ENCODE data around the gene CA10. TPM values are rescaled to one million over a fixed set of nuclear protein-coding genes. Genes with fewer than 3 reads are reported as not detected.

The CA10 gene
- total RNA-seq, 1 experiment from 2014 or later, result 0.46 TPM

DNA sequence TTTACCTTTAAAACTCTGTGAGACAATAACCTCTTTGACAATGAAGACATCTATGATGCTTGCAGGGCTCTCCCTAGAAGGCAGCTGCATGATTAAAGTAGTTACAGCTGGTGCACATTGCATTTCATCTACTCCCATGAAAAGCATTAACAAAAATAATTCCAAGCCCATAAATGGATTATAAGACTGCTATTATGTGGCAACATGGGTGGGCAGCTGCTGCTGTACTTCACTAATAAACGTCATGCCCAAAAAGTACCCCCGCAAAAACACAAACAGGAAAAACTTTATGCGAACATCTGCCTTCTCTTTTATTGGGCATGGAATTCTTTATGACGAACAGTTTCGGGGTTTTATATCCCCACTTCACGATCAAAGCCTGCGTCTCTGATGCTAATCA is 224.9 kb downstream of the CA10 start:
- Histone ChIP-seq H3K18ac (ENCODE audit: insufficient read length, low read depth, low read length) (no peak overlapping the region), H3K23ac (ENCODE audit: insufficient read length, low read depth, low read length) (no peak overlapping the region), H2BK120ac (ENCODE audit: low read depth, low read length, poor library complexity, severe bottlenecking) (no peak overlapping the region), H2BK5ac (ENCODE audit: insufficient read length, low read length) (no peak overlapping the region), H2BK12ac (ENCODE audit: insufficient read length, low read depth, low read length) (no peak overlapping the region), H3K79me2 (ENCODE audit: insufficient read depth, low read length) (no peaks in the 10 kb centered on the region), H2AFZ (ENCODE audit: low read length) (no peak overlapping the region), H2AK5ac (ENCODE audit: insufficient read length, low read length) (no peak overlapping the region), H3T11ph (ENCODE audit: low read length) (no peak overlapping the region), H4K91ac (ENCODE audit: insufficient read length, low read depth, low read length) (no peak overlapping the region), H3K4me1 (ENCODE audit: insufficient read depth, low read length) (no peaks in the 10 kb centered on the region), H2BK15ac (ENCODE audit: low read depth, low read length) (no peak overlapping the region), H4K8ac (replicated peaks; ENCODE audit: insufficient read length, low read depth, low read length) (no peak overlapping the region), H3K23me2 (ENCODE audit: insufficient read length, low read depth, low read length, poor library complexity, severe bottlenecking) (no peaks in the 10 kb centered on the region), H3K4ac (ENCODE audit: low read depth, low read length) (no peak overlapping the region), H3K9ac (ENCODE audit: extremely low read depth, insufficient read length, low read length) (no peak overlapping the region), H3K9me3 (ENCODE audit: control insufficient read depth, low read depth, low read length) (no peaks in the 10 kb centered on the region), H3K27ac (ENCODE audit: insufficient read length, low read depth, low read length) (no peak overlapping the region), H2BK20ac (ENCODE audit: low read depth, low read length, poor library complexity, severe bottlenecking) (no peak overlapping the region), H3K56ac (ENCODE audit: insufficient read length, low read depth, low read length) (no peak overlapping the region), H3K14ac (ENCODE audit: insufficient read depth, low read length) (no peak overlapping the region), H3K27me3 (ENCODE audit: insufficient read depth, low read length) (no peaks in the 10 kb centered on the region), H3K4me2 (ENCODE audit: insufficient read depth, insufficient read length, low read length) (no peak overlapping the region), H4K20me1 (ENCODE audit: control insufficient read depth, insufficient read depth, insufficient read length) (no peaks in the 10 kb centered on the region), H3K79me1 (ENCODE audit: insufficient read depth, low read depth, low read length, poor library complexity, severe bottlenecking) (no peaks in the 10 kb centered on the region), H4K5ac (ENCODE audit: insufficient read length, low read depth, low read length) (no peak overlapping the region)
- WGBS (ENCODE audit: extremely low coverage, insufficient read length, low lambda C conversion rate), result no CpG with 5 or more reads among the region's 7 CpGs
- H3K27me3 Mint-ChIP-seq (ENCODE audit: low read depth), result peaks cover 1% of the 10 kb centered on the region; the same call in 1 of the 2 replicates
- H3K27ac Mint-ChIP-seq, result no peak overlapping the region
- H3K4me1 Mint-ChIP-seq, result no peaks in the 10 kb centered on the region
- H3K36me3 Mint-ChIP-seq (ENCODE audit: insufficient read depth in 1 of 3, low read depth in 3 of 3), result no peaks in the 10 kb centered on the region
- no peak for DNase-seq
- H3K4me3 Mint-ChIP-seq, result no peak overlapping the region
- peaks cover 0 to 4% of the 10 kb centered on the region in 2 experiments; a peak in 1 of 5 replicates for H3K9me3 Mint-ChIP-seq
- TF ChIP-seq, protein P1, sequence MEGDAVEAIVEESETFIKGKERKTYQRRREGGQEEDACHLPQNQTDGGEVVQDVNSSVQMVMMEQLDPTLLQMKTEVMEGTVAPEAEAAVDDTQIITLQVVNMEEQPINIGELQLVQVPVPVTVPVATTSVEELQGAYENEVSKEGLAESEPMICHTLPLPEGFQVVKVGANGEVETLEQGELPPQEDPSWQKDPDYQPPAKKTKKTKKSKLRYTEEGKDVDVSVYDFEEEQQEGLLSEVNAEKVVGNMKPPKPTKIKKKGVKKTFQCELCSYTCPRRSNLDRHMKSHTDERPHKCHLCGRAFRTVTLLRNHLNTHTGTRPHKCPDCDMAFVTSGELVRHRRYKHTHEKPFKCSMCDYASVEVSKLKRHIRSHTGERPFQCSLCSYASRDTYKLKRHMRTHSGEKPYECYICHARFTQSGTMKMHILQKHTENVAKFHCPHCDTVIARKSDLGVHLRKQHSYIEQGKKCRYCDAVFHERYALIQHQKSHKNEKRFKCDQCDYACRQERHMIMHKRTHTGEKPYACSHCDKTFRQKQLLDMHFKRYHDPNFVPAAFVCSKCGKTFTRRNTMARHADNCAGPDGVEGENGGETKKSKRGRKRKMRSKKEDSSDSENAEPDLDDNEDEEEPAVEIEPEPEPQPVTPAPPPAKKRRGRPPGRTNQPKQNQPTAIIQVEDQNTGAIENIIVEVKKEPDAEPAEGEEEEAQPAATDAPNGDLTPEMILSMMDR (conservative IDR thresholded peaks at IDR 0.05), result no peak

Measured in H9 (cell line).